SU-DHL-6 (cell line): ENCODE measurements around the gene UBE4B.

ENCODE experiments used
- CTCF ChIP-seq: fragments of 200-600 bp; sonication (generic); IDR thresholded peaks from one replicate; pipeline ENCODE4 v1.5.1; 2017; ENCODE audit warnings: antibody characterized with exemption, mild to moderate bottlenecking, low read length, moderate library complexity; ENCODE audit not compliant: insufficient read depth, poor library complexity, severe bottlenecking
- EZH2phosphoT487 ChIP-seq: fragments of 200-600 bp; sonication (generic), shearing (Covaris generic); conservative IDR thresholded peaks from 2 replicates; pipeline ENCODE4 v1.6.1; 2018; ENCODE audit warnings: mild to moderate bottlenecking, antibody characterized with exemption, low read length, moderate library complexity, mixed read lengths

GRCh38 chr1:10061276-10061675, 28.5 kb downstream of the UBE4B start:
- no peak for TF ChIP-seq CTCF
- no peak for TF ChIP-seq EZH2phosphoT487
